Measurements from ENCODE around the gene MANSC4.

The MANSC4 gene

DNA sequence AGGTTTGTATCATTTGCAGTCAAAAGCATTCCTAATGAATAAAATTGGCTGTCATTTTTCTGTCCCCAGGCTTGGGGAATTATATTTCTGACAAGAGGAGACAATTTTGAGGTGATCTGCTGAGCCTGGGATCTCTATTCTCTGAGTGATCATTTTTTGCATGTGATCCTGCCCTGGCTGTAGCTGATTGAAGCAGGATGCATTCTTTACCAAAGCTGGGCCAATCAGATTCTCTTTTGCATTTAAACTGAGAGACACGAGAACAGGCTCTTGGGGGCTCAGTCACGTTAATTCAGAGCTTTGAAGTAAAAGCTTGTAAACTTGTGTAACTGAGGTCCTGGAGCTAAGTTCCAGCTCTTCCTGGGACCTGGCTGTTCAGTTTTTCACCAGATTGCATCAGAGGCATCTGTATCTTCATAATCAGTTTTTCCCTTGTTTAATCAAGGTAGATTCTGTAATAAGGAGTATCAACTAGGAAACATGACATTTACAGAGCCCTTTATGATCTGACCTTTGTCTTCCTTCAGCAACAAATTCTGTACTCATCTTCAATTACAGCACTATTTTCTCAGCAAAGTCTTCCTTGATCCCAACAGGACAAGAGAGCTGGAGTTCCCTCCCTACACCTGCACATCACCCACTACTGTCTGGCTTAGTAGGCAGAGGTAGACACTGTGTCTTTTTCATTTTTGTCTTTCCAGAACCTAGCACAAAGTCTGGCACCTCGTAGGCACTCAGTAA lies 35.0 kb upstream of the MANSC4 start:
- DNase-seq (ENCODE audit: extremely low read depth, insufficient read length): no peak
- TF ChIP-seq, protein P1, sequence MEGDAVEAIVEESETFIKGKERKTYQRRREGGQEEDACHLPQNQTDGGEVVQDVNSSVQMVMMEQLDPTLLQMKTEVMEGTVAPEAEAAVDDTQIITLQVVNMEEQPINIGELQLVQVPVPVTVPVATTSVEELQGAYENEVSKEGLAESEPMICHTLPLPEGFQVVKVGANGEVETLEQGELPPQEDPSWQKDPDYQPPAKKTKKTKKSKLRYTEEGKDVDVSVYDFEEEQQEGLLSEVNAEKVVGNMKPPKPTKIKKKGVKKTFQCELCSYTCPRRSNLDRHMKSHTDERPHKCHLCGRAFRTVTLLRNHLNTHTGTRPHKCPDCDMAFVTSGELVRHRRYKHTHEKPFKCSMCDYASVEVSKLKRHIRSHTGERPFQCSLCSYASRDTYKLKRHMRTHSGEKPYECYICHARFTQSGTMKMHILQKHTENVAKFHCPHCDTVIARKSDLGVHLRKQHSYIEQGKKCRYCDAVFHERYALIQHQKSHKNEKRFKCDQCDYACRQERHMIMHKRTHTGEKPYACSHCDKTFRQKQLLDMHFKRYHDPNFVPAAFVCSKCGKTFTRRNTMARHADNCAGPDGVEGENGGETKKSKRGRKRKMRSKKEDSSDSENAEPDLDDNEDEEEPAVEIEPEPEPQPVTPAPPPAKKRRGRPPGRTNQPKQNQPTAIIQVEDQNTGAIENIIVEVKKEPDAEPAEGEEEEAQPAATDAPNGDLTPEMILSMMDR (IDR thresholded peaks at IDR 0.05; ENCODE audit: insufficient read depth, low read length, poor library complexity, severe bottlenecking): no peak
- Histone ChIP-seq H3K27me3 (replicated peaks; ENCODE audit: control insufficient read depth, insufficient read depth, low read length) (no peaks in the 10 kb centered on the region), H3K36me3 (ENCODE audit: control insufficient read depth, insufficient read depth, low read length) (no peaks in the 10 kb centered on the region), H3K4me3 (replicated peaks; ENCODE audit: low read depth, low read length) (no peak overlapping the region)

DNA sequence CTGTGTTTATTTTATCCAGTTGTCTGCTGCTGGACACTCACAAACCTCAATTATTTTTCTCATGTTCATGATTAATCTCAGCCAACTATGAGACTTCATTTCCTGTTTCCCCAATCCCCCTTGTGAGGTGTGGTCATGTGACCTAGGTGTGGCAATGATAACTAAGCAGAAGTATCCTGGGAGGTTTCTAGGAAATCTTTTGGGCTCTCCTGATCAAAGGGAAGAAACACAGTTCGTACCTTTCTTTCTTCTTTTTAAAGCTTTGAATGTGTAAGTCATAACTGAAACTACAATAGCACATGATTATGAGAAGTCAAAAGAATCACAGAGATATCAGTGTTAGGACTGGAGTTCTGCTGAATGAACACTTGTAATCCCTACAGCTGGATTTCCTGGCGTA lies 34.4 kb upstream of the MANSC4 start:
- no peak for DNase-seq (ENCODE audit: extremely low read depth, insufficient read length)
- Histone ChIP-seq H3K27me3 (replicated peaks; ENCODE audit: control insufficient read depth, insufficient read depth, low read length) (no peaks in the 10 kb centered on the region), H3K36me3 (ENCODE audit: control insufficient read depth, insufficient read depth, low read length) (no peaks in the 10 kb centered on the region), H3K4me3 (replicated peaks; ENCODE audit: low read depth, low read length) (no peak overlapping the region)
- TF ChIP-seq, protein P1 (IDR thresholded peaks at IDR 0.05; ENCODE audit: insufficient read depth, low read length, poor library complexity, severe bottlenecking): no peak

DNA sequence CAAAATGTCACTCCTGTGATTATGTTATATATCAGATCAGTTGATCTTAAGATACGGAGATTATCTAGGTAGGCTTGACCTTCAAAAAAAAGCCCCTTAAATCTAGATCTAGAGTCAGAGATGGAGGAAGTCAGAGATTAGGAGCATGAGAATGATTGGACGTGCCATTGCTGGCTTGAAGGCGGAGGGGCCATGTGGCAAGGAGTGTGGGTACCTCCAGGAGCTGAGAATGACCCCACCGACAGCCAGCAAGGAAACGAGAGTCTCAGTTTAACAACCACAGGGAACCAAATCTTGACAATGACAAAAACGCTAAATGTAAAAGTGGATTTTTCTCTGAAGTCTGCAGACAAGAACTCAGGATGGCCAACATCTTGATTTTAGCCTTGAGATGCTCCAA lies 32.5 kb upstream of the MANSC4 start:
- TF ChIP-seq, protein P1 (IDR thresholded peaks at IDR 0.05; ENCODE audit: insufficient read depth, low read length, poor library complexity, severe bottlenecking): no peak
- no peaks in the 10 kb centered on the region for H3K27me3 ChIP-seq (replicated peaks; ENCODE audit: control insufficient read depth, insufficient read depth, low read length)
- H3K4me3 ChIP-seq (replicated peaks; ENCODE audit: low read depth, low read length): no peak overlapping the region
- no peak for DNase-seq (ENCODE audit: extremely low read depth, insufficient read length)
- H3K36me3 ChIP-seq (ENCODE audit: control insufficient read depth, insufficient read depth, low read length): no peaks in the 10 kb centered on the region

DNA sequence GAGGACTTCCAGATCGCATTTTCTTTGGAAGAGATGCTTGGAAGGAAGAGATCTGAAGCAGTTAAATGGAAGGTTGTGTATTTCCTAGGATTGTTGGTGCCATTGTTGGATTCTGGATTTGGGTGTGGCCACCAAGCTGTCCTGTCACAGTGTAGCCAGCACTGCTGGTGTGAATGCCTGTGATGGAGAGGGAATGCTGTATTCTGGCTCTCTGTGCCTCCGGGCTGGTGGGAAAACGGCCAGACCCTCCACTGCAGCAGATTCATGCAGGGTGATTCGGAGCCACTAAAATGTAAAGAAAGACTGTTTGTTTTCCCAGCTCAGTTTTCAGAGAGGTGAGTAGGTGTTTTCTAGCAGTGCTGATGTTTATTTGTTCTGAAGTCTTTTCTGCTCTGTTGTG lies 30.7 kb upstream of the MANSC4 start:
- TF ChIP-seq, protein P1 (IDR thresholded peaks at IDR 0.05; ENCODE audit: insufficient read depth, low read length, poor library complexity, severe bottlenecking): no peak
- H3K4me3 ChIP-seq (replicated peaks; ENCODE audit: low read depth, low read length): no peak overlapping the region
- H3K36me3 ChIP-seq (ENCODE audit: control insufficient read depth, insufficient read depth, low read length): no peaks in the 10 kb centered on the region
- DNase-seq (ENCODE audit: extremely low read depth, insufficient read length): no peak
- no peaks in the 10 kb centered on the region for H3K27me3 ChIP-seq (replicated peaks; ENCODE audit: control insufficient read depth, insufficient read depth, low read length)

DNA sequence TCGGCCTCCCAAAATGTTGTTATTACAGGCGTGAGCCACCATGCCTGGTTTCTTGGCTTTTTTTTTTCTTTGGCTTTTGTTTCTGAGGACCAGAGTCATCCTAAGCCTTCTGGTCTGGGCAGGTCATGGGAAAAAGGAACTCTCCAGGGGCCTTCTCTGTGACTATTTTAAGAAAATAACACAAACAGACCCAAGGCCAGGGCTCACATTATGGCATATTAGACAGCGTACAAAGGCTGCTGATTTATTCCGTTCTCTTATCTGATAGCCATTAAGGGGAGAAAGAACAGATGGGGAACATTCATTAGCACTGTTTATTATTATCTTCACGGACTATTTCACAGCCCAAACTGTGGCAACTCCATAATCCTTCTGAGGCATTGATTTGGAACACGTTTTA lies 28.8 kb upstream of the MANSC4 start:
- H3K4me3 ChIP-seq (replicated peaks; ENCODE audit: low read depth, low read length): no peak overlapping the region
- DNase-seq (ENCODE audit: extremely low read depth, insufficient read length): no peak
- no peaks in the 10 kb centered on the region for H3K27me3 ChIP-seq (replicated peaks; ENCODE audit: control insufficient read depth, insufficient read depth, low read length)
- TF ChIP-seq, protein P1 (IDR thresholded peaks at IDR 0.05; ENCODE audit: insufficient read depth, low read length, poor library complexity, severe bottlenecking): no peak
- no peaks in the 10 kb centered on the region for H3K36me3 ChIP-seq (ENCODE audit: control insufficient read depth, insufficient read depth, low read length)
